HG03575 (cell line): Measurements from ENCODE around the gene PCK1.

ENCODE experiments used
- ATAC-seq: cut with Tn5 transposase; IDR thresholded peaks from one replicate; pipeline ENCODE4 v1.9.1; 2021; ENCODE audit not compliant: unreplicated experiment, insufficient number of reproducible peaks, low FRiP score; ENCODE audit errors: extremely low read depth

Gene PCK1

GRCh38 chr20:57570920-57571319 lies 10.0 kb downstream of the PCK1 start:
- ATAC-seq, result no peak

GRCh38 chr20:57571782-57572416 lies 11.0 kb downstream of the PCK1 start:
- ATAC-seq, result no peak

- ATAC-seq, result no peak
Measured at GRCh38 chr20:57573242-57573641, 12.3 kb downstream of the PCK1 start.

- ATAC-seq, result no peak
Measured at GRCh38 chr20:57573894-57574293, 13.0 kb downstream of the PCK1 start.

GRCh38 chr20:57574954-57575353 lies 14.0 kb downstream of the PCK1 start:
- ATAC-seq, result no peak

GRCh38 chr20:57576002-57576401 lies 15.1 kb downstream of the PCK1 start:
- ATAC-seq, result no peak

- no peak for ATAC-seq
Measured at GRCh38 chr20:57576617-57577550, 16.0 kb downstream of the PCK1 start.

- no peak for ATAC-seq
Measured at GRCh38 chr20:57577679-57578475, 17.0 kb downstream of the PCK1 start.

GRCh38 chr20:57578476-57579165 lies 17.7 kb downstream of the PCK1 start:
- no peak for ATAC-seq

- no peak for ATAC-seq
Measured at GRCh38 chr20:57579331-57579897, 18.5 kb downstream of the PCK1 start.

- no peak for ATAC-seq
Measured at GRCh38 chr20:57579898-57580447, 19.1 kb downstream of the PCK1 start.

GRCh38 chr20:57580478-57581201 lies 19.7 kb downstream of the PCK1 start:
- no peak for ATAC-seq

GRCh38 chr20:57581202-57582028 lies 20.5 kb downstream of the PCK1 start:
- ATAC-seq, result no peak

- ATAC-seq, result no peak
Measured at GRCh38 chr20:57582029-57582378, 21.1 kb downstream of the PCK1 start.

GRCh38 chr20:57582432-57583288 lies 21.8 kb downstream of the PCK1 start:
- no peak for ATAC-seq
